ENCODE results near the gene OTOF. TPM values are rescaled to one million over a fixed set of nuclear protein-coding genes. Genes with fewer than 3 reads are reported as not detected.
A peak's percentile ranks its signal among the peaks of the same experiment; 100 is the strongest.

Gene OTOF
- total and polyA plus RNA-seq, 9 of the 15 experiments (the other 6 are each of a cell fraction or from before 2014, with no cell fraction given), result 0.03 to 0.11 (median 0.06) TPM; not detected in 5

GRCh38 chr2:26492749-26493515, 15.0 kb upstream of the OTOF start (continued):
- TF ChIP-seq KLF1 (tag; IDR thresholded peaks at IDR 0.05) (no peak), DPF2 (IDR thresholded peaks at IDR 0.05) (0 out of 2 replicates have a peak, but pooled peaks have one; percentile 24), ZNF764 (CRISPR knock-in tag; IDR thresholded peaks at IDR 0.05; ENCODE audit: low read depth) (no peak), NRF1 (conservative IDR thresholded peaks at IDR 0.05 in 1 of 2, IDR thresholded peaks at IDR 0.05 in 1 of 2) (no peak; a peak in 1 of 4 replicates), HOXB6 (CRISPR knock-in tag; IDR thresholded peaks at IDR 0.05; ENCODE audit: borderline replicate concordance) (no peak), SNRNP70 (optimal IDR thresholded peaks at IDR 0.05; ENCODE audit: low read depth, low read length) (no peak), ZNF134 (CRISPR knock-in tag; conservative IDR thresholded peaks at IDR 0.05) (no peak), RBM22 (IDR thresholded peaks at IDR 0.05; ENCODE audit: low read depth, low read length, poor library complexity, severe bottlenecking) (no peak), PHB2 (IDR thresholded peaks at IDR 0.05; ENCODE audit: low read depth) (no peak), USF1 (CRISPR knock-in tag; IDR thresholded peaks at IDR 0.05) (no peak), TAL1 (IDR thresholded peaks at IDR 0.05) (peak; percentile 41; the same call in 1 of the 2 replicates), NFIX (CRISPR knock-in tag; IDR thresholded peaks at IDR 0.05; ENCODE audit: low read depth) (no peak), CCAR2 (IDR thresholded peaks at IDR 0.05; ENCODE audit: low read depth, low read length) (no peak), ZNF785 (CRISPR knock-in tag; IDR thresholded peaks at IDR 0.05) (no peak), PREB (CRISPR knock-in tag; IDR thresholded peaks at IDR 0.05) (no peak), SIN3B (IDR thresholded peaks at IDR 0.05; ENCODE audit: low read depth) (no peak), NFIC (IDR thresholded peaks at IDR 0.05) (peak; percentile 65), PKNOX1 (IDR thresholded peaks at IDR 0.05) (peak; percentile 65), ZNF316 (IDR thresholded peaks at IDR 0.05) (no peak), HNRNPLL (IDR thresholded peaks at IDR 0.05; ENCODE audit: low read depth, low read length, poor library complexity, severe bottlenecking) (no peak), EP300 (IDR thresholded peaks at IDR 0.05; ENCODE audit: low read length) (peak; percentile 6; the same call in 1 of the 2 replicates), SMAD1 (IDR thresholded peaks at IDR 0.05; ENCODE audit: low read depth, low read length, partially characterized antibody) (no peak), ZNF24 (IDR thresholded peaks at IDR 0.05) (no peak), NFYB (IDR thresholded peaks at IDR 0.05; ENCODE audit: extremely low read depth, insufficient read length) (no peak), SP2 (IDR thresholded peaks at IDR 0.05; ENCODE audit: extremely low read depth, low read depth, low read length, poor library complexity, severe bottlenecking) (no peak), CHD1 (IDR thresholded peaks at IDR 0.05; ENCODE audit: low read length) (no peak), EHMT2 (IDR thresholded peaks at IDR 0.05) (no peak), MXI1 (IDR thresholded peaks at IDR 0.05; ENCODE audit: low read depth, low read length) (no peak), ZBTB7A (IDR thresholded peaks at IDR 0.05; ENCODE audit: borderline replicate concordance, control insufficient read depth, low read depth, low read length) (0 out of 2 replicates have a peak, but pooled peaks have one; percentile 37)
